Muscle of leg (tissue), 16 donors: ENCODE measurements around the gene MRPL42. TPM values are rescaled to one million over a fixed set of nuclear protein-coding genes. Genes with fewer than 3 reads are reported as not detected.
A peak's percentile ranks its signal among the peaks of the same experiment; 100 is the strongest.

Experiments
- DNase-seq: peaks from one replicate; pipeline ENCODE4 v3.0.0; 2013
- H3K27ac ChIP-seq: one replicate; pipeline ENCODE4 v1.5.1; 2013; ENCODE audit warnings: mild to moderate bottlenecking, low read length, control low read depth
- H3K27me3 ChIP-seq: one replicate; pipeline ENCODE4 v1.6.1; 2013; ENCODE audit warnings: low read length; ENCODE audit not compliant: control insufficient read depth, insufficient read depth
- H3K36me3 ChIP-seq: one replicate; pipeline ENCODE4 v1.6.1; 2013; ENCODE audit warnings: low read length; ENCODE audit not compliant: control insufficient read depth, insufficient read depth
- H3K4me1 ChIP-seq: one replicate; pipeline ENCODE4 v1.6.1; 2013; ENCODE audit warnings: low read length; ENCODE audit not compliant: control insufficient read depth, insufficient read depth
- H3K4me3 ChIP-seq: one replicate; pipeline ENCODE4 v1.5.1; 2013; ENCODE audit warnings: low read length, control low read depth
- H3K9me3 ChIP-seq: replicated peaks from 2 replicates; pipeline ENCODE4 v1.6.1; 2013; ENCODE audit warnings: low read depth, low read length; ENCODE audit not compliant: control insufficient read depth
- WGBS: methylation state at CpG from one replicate; pipeline ENCODE4 v1.1.5; 2013; ENCODE audit warnings: missing lambda C conversion rate; ENCODE audit not compliant: insufficient coverage; 5-methylcytosine and 5-hydroxymethylcytosine counted together
- long read RNA-seq, 11 donors: transcript quantifications; one replicate each; lab custom pipeline, GENCODE V29; 2026
- polyA plus RNA-seq, 8 donors: library from polyadenylated mRNA; unstranded; fragments of 120-200 nt; gene quantifications; one replicate each; pipeline versions ENCODE4 v1.2.1 to v1.2.3, GENCODE V29; 2013; ENCODE audit warnings: inconsistent platforms in 1 of 8, low replicate concordance in 1 of 8; ENCODE audit not compliant: insufficient read length in 8 of 8, insufficient read depth in 1 of 8
- total RNA-seq: library from RNA; stranded (reverse); fragments of 120-200 nt; gene quantifications from one replicate; pipeline ENCODE4 v1.2.4, GENCODE V29; 2013

The MRPL42 gene
- total RNA-seq (44.9 TPM), polyA plus RNA-seq (10 to 100 TPM; 29.5 to 40.6 (median 31.8) TPM)
- long read RNA-seq, donor 1, full-length matches to known transcripts, result 3 of 3 reads
- long read RNA-seq, donor 1, partial matches to known transcripts, result 0 of 3 reads
- long read RNA-seq, donor 1, other reads (novel, unspliced or antisense), result 0 of 3 reads
- long read RNA-seq, donor 2, full-length matches to known transcripts, result 2 of 2 reads
- long read RNA-seq, donor 2, partial matches to known transcripts, result 0 of 2 reads
- long read RNA-seq, donor 2, other reads (novel, unspliced or antisense), result 0 of 2 reads
- long read RNA-seq, donor 3, full-length matches to known transcripts, result 14 of 14 reads
- long read RNA-seq, donor 3, partial matches to known transcripts, result 0 of 14 reads
- long read RNA-seq, donor 3, other reads (novel, unspliced or antisense), result 0 of 14 reads
- long read RNA-seq, donor 4, full-length matches to known transcripts, result 12 of 12 reads
- long read RNA-seq, donor 4, partial matches to known transcripts, result 0 of 12 reads
- long read RNA-seq, donor 4, other reads (novel, unspliced or antisense), result 0 of 12 reads
- long read RNA-seq, donor 5, full-length matches to known transcripts, result 37 of 37 reads
- long read RNA-seq, donor 5, partial matches to known transcripts, result 0 of 37 reads
- long read RNA-seq, donor 5, other reads (novel, unspliced or antisense), result 0 of 37 reads
- long read RNA-seq, donor 6, full-length matches to known transcripts, result 29 of 38 reads
- long read RNA-seq, donor 6, partial matches to known transcripts, result 9 of 38 reads
- long read RNA-seq, donor 6, other reads (novel, unspliced or antisense), result 0 of 38 reads
- long read RNA-seq, donor 7, full-length matches to known transcripts, result 28 of 28 reads
- long read RNA-seq, donor 7, partial matches to known transcripts, result 0 of 28 reads
- long read RNA-seq, donor 7, other reads (novel, unspliced or antisense), result 0 of 28 reads
- long read RNA-seq, donor 8, full-length matches to known transcripts, result 29 of 29 reads
- long read RNA-seq, donor 8, partial matches to known transcripts, result 0 of 29 reads
- long read RNA-seq, donor 8, other reads (novel, unspliced or antisense), result 0 of 29 reads
- long read RNA-seq, donor 9, full-length matches to known transcripts, result 14 of 14 reads
- long read RNA-seq, donor 9, partial matches to known transcripts, result 0 of 14 reads
- long read RNA-seq, donor 9, other reads (novel, unspliced or antisense), result 0 of 14 reads
- long read RNA-seq, donor 10, full-length matches to known transcripts, result 36 of 36 reads
- long read RNA-seq, donor 10, partial matches to known transcripts, result 0 of 36 reads
- long read RNA-seq, donor 10, other reads (novel, unspliced or antisense), result 0 of 36 reads
- long read RNA-seq, donor 11, full-length matches to known transcripts, result 23 of 31 reads
- long read RNA-seq, donor 11, partial matches to known transcripts, result 8 of 31 reads
- long read RNA-seq, donor 11, other reads (novel, unspliced or antisense), result 0 of 31 reads

DNA sequence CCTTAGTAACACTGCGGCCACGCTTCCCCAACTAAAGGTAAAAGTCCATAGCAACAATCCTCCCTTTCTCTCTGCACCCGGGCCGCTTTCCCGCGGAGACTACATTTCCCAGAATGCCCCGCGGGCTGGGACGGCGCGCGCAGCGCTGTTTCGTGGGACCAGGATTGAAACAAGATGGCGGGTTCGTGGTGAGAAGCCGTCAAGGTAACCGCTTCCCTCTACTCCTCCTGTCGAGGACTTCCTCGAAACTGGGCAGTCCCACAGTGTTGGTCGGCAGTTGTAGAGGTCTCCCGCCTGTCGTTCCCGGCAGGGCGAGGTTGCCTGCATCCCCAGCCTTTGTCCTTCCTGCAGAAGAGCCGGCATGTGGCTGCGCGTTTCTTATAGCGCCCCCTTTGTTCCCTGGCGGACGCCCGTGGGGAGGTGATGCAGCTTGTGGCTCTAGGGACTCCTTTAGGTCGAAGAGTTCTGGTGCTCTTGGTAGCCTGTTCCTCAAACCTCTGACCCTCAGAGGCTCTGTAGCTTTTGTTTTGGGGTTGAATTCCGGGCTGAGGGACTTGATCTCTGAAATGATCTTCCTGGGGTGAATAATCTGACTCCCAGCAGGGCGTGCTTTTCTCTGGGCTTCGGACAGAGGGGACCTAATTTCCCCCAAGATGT is at the start of gene MRPL42:
TSS of gene MRPL42 (plus strand) at position 164 of the 657 bp plus-strand sequence. CDS start 1,772 bp downstream, outside the sequence.
- under 1% methylated on average over 30 of the region's 36 CpGs for WGBS
- DNase-seq, result peak; percentile 94
- H3K9me3 ChIP-seq, result no peaks in the 10 kb centered on the region
- H3K27me3 ChIP-seq, result no peaks in the 10 kb centered on the region
- H3K4me3 ChIP-seq, result peak within 1 kb of the TSS; percentile 96
- H3K27ac ChIP-seq, result peak within 1 kb of the TSS; percentile 98
- H3K36me3 ChIP-seq, result peaks cover 7% of the 10 kb centered on the region
- H3K4me1 ChIP-seq, result peaks cover 7% of the 10 kb centered on the region

DNA sequence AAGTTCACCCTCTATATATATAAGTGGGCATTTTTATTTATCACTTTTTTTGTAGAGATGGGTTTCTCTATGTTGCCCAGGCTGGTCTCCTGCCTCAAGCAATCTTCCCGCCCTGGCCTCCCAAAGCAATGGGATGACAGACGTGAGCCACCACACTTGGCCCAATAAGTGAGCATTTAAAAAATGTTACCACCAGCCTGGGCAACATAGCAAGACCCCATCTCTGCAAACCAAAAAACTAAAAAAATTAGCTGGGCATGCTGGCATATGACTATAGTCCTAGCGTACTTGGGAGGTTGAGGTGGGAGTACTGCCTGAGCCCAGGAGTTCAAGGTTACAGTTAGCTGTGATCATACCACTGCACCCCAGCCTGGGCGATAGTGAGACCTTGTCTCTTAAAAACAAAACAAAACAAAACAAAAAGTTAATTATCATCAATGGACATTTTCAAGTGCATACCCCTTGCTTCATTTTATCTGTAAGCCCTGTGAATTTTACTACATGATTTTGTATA is 49.3 kb upstream of the MRPL42 start:
- Histone ChIP-seq H3K4me1 (peaks cover 3% of the 10 kb centered on the region), H3K27ac (no peak overlapping the region)
- 100% methylated on average over 1 of the region's 4 CpGs for WGBS

DNA sequence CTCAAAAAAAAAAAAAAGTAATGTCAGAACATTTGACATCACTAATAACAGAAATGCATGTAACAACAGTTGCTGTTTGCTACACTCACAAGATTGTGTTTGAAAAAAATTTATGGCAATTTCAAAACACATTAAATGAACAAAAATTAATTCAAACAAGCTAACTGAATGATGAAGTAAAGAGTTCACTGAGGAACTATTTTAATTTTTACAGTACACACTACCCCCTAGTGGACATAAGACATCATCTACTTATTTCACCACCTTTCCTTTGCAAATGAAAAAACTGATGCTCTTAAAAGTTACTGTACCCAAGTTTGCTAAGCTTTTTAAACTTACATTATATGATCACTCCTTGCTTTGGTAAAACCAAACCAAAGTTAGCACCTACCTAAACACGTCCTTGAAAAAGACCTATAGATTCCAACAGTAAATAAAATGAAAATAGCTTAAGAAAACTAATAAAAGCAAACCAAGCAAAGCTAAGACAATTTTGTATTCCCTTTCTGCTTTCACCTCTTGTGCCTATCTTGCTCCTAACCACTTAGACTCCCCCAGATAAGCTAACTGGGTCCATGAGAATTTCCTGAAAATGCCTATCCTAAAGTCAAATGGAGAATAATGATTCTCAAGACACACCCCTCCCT is 47.8 kb upstream of the MRPL42 start:
- no CpG with 5 or more reads among the region's 1 CpG for WGBS

More for the DNA sequence above, 49.3 kb upstream of the MRPL42 start:
- Histone ChIP-seq H3K4me3 (no peak overlapping the region), H3K9me3 (no peaks in the 10 kb centered on the region), H3K36me3 (peaks cover 3% of the 10 kb centered on the region), H3K27me3 (no peaks in the 10 kb centered on the region)
- no peak for DNase-seq

DNA sequence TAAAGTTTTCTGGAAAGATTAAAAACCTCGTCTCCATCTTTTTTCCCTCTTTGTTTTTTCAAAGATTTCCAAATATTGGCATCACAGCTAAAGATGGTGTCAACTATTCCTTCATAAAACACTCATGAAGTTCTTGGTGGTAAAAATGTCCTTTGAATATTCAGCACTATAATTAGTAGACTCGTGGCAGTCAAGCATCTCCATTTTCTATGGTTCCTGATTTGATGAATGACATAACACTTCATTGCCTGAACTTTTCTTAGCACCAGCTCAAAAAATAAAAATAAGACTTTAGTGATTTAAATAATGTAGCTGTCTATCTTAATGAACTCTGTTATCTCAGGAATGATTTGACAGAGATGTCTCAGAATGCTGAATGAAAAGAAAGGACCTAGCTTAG is 45.3 kb upstream of the MRPL42 start:
- no peak overlapping the region for H3K27ac ChIP-seq

More for the DNA sequence above, 47.8 kb upstream of the MRPL42 start:
- Histone ChIP-seq H3K9me3 (no peaks in the 10 kb centered on the region), H3K27ac (no peak overlapping the region), H3K4me1 (peaks cover 3% of the 10 kb centered on the region), H3K36me3 (peaks cover 4% of the 10 kb centered on the region), H3K4me3 (no peak overlapping the region), H3K27me3 (no peaks in the 10 kb centered on the region)
- peak; percentile 75 for DNase-seq

DNA sequence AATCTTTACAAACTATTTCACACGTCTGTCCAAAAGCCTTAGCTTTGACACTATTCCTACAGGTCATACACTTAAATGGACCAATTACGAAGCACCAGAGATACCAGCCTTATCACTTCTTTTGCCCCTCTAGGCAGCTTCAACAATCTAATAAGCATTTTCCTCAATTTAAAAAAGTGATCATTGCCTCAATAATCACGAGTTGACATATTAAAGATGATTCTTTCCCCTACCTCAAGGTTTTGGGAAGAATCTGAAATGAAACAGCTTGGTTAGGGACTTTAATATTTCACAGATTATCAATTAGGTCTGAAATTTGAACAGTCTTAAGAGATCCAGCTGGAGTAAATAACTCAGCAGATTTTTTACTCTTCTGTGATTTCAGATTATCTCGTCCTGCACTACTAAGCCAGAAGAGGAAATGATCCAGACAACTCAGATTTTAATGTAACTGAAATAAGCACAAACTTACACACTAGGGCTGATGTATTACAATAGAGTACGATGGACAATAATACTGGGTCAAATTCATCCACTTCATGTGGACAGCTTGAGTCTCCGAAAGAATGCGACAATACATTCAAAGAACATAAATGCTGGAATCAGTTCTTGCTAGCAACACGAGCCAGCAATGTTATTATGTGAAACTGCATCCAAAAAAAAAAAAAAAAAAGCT is 41.4 kb upstream of the MRPL42 start:
- Histone ChIP-seq H3K27ac (no peak overlapping the region), H3K27me3 (no peaks in the 10 kb centered on the region), H3K9me3 (no peaks in the 10 kb centered on the region), H3K36me3 (peaks cover 4% of the 10 kb centered on the region), H3K4me1 (peaks cover 16% of the 10 kb centered on the region), H3K4me3 (no peak overlapping the region)
- 71% methylated on average over 2 of the region's 8 CpGs for WGBS
- DNase-seq, result peak; percentile 65

More for the DNA sequence above, 45.3 kb upstream of the MRPL42 start:
- DNase-seq, result no peak
- no peaks in the 10 kb centered on the region for H3K27me3 ChIP-seq
- WGBS, result no CpG with 5 or more reads among the region's 2 CpGs
- no peak overlapping the region for H3K4me3 ChIP-seq
- H3K9me3 ChIP-seq, result no peaks in the 10 kb centered on the region
- H3K4me1 ChIP-seq, result peaks cover 9% of the 10 kb centered on the region
- peaks cover 4% of the 10 kb centered on the region for H3K36me3 ChIP-seq

DNA sequence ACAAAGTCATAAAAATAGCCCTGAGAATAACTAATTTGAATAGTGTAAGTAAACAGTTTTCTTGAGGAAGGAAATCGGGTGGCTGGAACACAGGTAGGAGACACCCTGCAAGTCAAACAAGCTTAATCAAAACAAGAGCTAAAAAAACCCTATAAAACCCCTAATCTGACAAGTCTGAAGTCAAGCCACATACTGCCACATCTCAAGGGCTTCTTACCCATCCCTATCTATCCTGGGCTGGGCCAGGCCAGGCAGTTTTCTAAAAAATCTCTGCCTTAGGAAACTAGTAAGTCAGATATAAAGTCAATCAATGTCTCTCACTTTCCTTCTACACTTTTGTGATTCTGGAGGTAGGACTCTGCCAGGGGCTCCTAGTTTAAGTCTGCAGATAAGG is 40.9 kb upstream of the MRPL42 start:
- Histone ChIP-seq H3K4me3 (no peak overlapping the region), H3K4me1 (peaks cover 16% of the 10 kb centered on the region), H3K27me3 (no peaks in the 10 kb centered on the region), H3K36me3 (peaks cover 4% of the 10 kb centered on the region), H3K27ac (no peak overlapping the region), H3K9me3 (no peaks in the 10 kb centered on the region)
- WGBS, result no CpG with 5 or more reads among the region's 1 CpG
- no peak for DNase-seq

DNA sequence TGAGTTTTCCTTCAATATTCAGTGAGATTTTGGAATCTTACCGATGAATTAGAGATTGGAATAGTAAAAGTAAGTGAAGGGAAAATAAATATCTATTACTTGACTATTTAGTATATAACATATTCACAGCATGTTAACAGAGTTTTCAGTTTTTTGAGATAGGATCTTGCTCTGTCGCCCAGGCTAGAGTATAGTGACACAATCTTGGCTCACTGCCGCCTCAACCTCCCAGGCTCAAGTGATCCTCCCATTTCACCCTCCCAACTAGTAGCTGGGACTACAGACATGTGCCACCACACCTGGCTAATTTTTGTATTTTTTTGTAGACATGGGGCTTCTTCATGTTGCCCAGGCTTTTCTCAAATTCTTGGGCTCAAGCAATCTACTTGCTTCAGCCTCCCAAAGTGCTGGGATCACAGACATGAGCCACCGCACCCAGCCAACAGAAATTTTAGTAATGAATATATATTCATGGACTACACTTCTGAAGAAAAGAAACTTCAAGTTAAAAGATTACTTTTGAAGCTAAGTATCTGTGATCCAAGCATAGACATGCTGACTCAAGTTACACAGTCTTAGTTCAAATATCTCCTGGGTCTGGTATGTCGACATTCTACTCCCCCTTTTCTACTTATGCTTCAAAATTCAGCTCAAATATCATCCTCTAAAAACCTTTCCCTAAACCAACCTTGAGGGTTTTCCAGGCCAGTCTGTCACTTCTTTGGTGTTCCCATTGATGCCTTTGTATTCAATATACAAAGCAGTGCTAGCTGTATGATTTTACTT is 39.3 kb upstream of the MRPL42 start:
- H3K27ac ChIP-seq, result no peak overlapping the region
- peaks cover 16% of the 10 kb centered on the region for H3K4me1 ChIP-seq
- peaks cover 1% of the 10 kb centered on the region for H3K36me3 ChIP-seq
- WGBS, result 20% methylated on average over 1 of the region's 5 CpGs
- DNase-seq, result no peak
- no peak overlapping the region for H3K4me3 ChIP-seq
- no peaks in the 10 kb centered on the region for H3K9me3 ChIP-seq
- no peaks in the 10 kb centered on the region for H3K27me3 ChIP-seq

DNA sequence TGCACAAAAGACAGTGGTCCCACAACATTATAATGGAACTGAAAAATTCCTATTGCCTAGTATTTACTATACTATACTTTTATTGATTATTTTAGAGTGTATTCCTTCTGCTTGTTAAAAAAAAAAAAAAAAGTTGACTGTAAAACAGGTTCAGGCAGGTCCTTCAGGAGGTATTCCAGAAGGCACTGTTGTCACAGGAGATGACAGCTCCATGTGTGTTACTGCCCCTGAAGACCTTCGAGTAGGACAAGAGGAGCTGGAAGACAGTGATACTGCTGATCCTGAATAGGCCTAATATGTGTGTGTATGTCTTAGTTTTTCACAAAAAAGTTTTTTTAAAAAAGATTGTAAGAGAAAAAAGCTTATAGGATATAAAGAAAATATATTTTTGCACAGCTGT is 37.9 kb upstream of the MRPL42 start:
- Histone ChIP-seq H3K27me3 (no peaks in the 10 kb centered on the region), H3K9me3 (no peaks in the 10 kb centered on the region), H3K27ac (no peak overlapping the region), H3K36me3 (no peaks in the 10 kb centered on the region), H3K4me1 (peaks cover 16% of the 10 kb centered on the region), H3K4me3 (no peak overlapping the region)
- 67% methylated on average over 1 of the region's 1 CpG for WGBS
- DNase-seq, result no peak
